ENCODE results near the gene NUDT7.
A peak's percentile ranks its signal among the peaks of the same experiment; 100 is the strongest.

Gene NUDT7

GRCh38 chr16:77729951-77730350 is 7.6 kb downstream of the NUDT7 start:
- no peak for DNase-seq

- peak; percentile 38 to 62 (median 56) for DNase-seq
Observed at GRCh38 chr16:77732241-77732946, 10.1 kb downstream of the NUDT7 start.

GRCh38 chr16:77736879-77737278 is 14.6 kb downstream of the NUDT7 start:
- no peak for DNase-seq

DNA sequence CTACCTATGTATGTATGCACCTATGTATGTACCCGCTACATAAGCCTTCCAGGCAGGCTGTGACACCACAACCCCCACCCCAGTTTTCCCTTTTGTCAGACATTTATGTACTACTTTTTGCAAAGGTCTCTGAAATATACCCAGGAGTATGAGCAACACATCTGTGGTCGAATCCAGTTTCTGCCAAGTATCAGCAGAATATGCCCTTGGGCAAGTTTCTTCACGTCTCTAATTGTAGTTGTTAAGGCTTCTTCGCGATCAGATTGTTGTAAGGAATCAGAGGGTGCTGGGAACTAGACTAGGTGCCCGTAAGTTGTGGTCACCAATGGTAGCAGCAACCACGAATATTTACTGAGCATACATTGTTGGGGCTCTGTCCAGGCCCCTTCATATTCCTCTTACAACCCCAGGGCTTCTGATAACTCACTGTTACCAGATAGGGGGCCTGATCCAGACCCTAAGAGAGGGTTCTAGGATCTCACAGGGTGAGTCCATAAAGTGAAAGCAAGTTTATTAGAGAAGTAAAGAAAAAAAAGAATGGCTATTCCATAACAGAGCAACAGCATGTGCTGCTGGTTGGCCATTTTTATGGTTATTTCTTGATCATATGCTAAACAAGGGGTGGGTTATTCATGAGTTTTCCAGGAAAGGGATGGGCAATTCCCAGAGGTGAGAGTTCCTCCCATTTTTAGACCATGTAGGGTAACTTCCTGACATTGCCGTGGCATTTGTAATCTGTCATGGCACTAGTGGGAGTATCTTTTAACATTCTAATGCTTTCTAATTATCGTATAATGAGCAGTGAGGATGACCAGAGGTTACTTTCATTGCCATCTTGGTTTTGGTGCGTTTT is 16.6 kb downstream of the NUDT7 start:
- no peak for DNase-seq

DNA sequence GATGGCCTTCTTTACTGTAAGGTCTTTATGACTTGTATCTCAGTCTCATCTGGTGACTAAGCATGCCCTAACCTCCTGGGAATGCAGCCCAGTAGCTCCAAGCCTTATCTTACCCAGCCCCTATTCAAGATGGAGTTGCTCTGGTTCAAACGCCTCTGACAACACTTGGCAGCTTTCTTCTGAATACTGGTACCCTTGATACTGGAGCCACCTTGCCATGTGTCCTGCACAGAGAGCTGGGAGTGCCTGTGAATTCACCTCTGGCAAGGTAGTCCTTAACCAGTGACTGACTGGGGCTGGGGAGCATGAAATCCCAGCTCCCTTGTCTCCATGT is 17.2 kb downstream of the NUDT7 start:
- DNase-seq = no peak

GRCh38 chr16:77744141-77744540 is 21.8 kb downstream of the NUDT7 start:
- DNase-seq = no peak

- no peak for DNase-seq
Observed at GRCh38 chr16:77745972-77746371, 23.7 kb downstream of the NUDT7 start.

- DNase-seq = no peak
Observed at GRCh38 chr16:77748421-77749005, 26.2 kb downstream of the NUDT7 start.

DNA sequence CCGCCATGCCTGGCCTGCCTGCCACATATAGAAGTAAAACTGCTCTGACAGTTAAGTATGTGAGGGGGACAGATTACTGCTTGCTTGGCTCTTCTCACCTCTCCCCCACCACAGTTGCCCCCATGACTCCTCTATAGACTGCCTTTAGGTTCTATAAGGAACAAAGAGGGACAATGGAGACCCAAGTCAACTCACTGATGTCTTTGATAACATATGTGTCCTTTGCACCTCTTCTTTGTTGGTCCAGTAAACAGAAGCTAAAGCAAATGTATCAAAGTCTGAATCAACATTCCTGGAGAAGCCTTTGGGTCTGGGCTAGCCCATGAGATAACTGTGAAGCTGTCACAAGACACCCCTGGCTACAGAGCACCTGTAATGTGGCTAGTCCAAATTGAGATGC is 27.1 kb downstream of the NUDT7 start:
- no peak for DNase-seq

- no peak for DNase-seq
Observed at GRCh38 chr16:77758046-77758445, 35.7 kb downstream of the NUDT7 start.

- DNase-seq = no peak
Observed at GRCh38 chr16:77758508-77758907, 36.2 kb downstream of the NUDT7 start.

DNA sequence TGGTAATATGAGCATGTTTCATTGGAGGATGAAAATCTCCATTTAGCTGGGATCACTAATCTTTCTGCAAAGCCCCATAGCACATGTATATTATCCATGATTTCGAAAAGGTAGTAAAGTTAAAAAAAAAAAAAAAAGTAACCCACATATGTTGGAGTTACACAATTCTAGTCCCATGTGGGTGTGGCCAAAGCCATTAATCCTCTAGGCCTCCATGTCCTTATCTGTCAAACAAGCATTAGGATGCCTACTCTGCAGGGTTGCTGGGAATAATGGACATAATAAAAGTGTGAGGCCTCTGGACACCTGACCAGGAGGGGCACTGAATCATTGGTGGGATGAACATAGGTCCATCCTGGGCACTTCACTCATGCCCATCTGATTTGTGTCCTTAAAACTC is 36.9 kb downstream of the NUDT7 start:
- DNase-seq = no peak

GRCh38 chr16:77759821-77760220 is 37.5 kb downstream of the NUDT7 start:
- DNase-seq = no peak

DNA sequence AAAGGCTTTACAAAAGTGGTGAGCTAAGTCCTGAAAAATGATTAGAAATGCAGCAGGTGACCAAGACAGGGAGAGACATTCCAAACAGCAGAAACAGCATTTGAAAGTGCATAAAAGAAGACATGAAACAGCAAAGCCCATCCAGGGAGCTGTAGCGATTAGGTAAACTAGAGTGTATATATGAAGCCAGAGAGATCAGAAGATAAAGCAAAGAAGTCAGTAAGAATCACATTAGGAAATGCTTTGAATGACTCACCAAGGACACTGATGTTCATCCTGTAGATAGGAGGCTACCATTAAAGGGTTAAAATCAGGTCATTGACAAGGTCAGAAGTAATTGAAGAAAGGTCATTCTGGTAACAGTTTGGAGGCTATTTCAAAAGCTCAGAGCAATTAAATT is 38.5 kb downstream of the NUDT7 start:
- no peak for DNase-seq

DNA sequence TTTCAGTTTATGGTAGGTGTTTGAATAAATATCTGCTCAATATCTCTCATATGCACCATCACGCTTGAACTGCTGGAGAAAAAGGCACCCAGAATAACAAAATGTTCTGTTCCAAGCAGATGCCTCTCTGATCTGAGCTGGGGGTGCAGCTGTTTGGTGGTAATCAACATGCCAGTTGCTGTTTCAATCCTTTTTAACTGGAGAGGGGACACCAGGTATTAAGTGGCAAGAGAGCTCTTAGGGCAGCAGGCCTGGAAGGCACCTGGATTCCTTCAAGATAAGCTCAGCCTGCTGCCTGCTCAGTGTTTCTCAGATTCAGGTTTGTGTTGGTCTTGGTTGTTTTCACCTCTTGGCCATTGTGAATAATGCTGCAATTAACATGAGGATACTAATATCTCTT is 38.9 kb downstream of the NUDT7 start:
- no peak for DNase-seq

- DNase-seq = no peak
Observed at GRCh38 chr16:77762262-77762661, 39.9 kb downstream of the NUDT7 start.

DNA sequence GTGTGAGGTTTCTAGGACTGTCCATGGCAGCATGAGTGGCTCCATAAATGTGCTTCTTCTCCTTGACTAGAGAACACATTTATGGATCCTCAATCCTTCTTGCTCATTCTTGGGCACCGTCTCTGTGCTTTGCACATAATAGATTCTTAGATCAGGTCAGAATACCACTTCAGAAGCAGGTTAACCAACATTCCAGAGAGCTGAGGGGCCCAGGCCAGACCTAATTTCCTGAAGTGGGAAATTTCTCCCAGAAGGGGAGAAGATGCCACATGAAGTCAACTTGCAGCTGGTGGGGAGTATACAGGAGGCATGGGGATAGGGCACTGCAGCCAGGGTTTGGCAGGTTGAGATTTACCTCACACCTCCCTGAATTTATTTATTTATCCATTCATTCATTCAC is 41.7 kb downstream of the NUDT7 start:
- DNase-seq = no peak

GRCh38 chr16:77767211-77767610 is 44.9 kb downstream of the NUDT7 start:
- DNase-seq = no peak

- no peak for DNase-seq
Observed at GRCh38 chr16:77767826-77768225, 45.5 kb downstream of the NUDT7 start.

DNA sequence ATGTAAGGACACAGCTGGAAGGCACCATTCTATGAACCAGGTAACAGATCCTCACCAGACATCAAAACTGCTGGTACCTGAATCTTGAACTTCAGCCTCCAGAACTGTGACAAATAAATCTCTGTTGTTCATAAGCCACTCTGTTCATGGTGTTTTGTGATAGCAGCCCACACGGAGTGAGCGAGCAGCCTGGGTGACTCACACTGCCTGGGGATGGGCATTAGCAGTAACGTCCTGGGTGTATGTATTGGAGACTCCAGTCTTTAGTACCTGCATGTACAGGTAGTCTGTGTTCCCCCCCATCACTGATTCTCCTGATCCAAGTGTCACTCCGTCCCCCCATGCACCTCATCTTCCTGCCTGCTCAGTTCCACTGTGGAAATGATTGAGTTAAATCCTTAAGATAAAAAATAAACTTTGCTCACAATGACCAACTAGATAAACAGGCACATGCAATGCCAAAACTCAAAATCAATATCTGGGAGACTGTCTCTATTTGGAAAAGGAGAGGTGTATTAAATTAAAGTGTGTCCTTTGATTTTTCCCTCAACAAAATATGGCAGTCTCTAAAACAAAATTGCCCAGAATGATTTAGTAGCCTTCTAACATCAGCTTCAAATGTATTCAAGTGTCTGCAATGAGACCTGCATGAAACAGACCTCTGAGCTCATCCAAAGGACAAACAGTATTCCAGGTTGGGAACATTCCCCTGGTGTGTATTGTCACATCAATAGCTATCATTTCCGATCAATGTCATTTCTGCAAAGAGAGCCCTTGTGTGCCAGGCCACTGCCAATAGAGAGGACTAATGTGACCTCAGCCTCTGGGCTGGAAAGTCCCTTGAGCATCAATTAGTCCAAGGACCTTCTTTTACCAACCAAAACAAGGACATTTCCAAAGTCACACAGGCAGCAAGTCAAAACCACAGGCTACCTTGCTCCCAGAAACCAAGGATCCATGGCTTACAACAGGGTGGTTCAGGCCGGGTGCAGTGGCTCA is 53.9 kb downstream of the NUDT7 start:
- no peak for DNase-seq

- DNase-seq = no peak
Observed at GRCh38 chr16:77777745-77778144, 55.4 kb downstream of the NUDT7 start.

DNA sequence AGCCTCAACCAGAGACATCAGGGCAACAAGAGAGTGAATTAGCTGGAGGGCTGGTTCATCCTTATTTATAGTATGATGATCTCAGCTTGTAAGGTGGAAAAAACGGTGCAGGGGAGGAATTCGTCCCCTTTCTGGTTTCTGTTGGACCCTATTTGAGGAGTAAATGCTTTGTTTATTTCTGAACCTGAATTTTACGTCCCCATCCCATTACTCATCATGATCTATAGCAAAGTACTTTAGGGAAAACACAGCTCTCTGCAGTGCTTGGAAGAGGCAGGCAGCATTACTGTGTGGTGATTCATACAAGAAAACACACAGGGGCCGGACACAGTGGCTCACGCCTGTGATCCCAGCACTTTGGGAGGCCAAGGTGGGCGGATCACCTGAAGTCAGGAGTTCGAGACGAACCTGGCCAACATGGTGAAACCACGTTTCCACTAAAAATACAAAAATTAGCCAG is 58.1 kb downstream of the NUDT7 start:
- no peak for DNase-seq

DNA sequence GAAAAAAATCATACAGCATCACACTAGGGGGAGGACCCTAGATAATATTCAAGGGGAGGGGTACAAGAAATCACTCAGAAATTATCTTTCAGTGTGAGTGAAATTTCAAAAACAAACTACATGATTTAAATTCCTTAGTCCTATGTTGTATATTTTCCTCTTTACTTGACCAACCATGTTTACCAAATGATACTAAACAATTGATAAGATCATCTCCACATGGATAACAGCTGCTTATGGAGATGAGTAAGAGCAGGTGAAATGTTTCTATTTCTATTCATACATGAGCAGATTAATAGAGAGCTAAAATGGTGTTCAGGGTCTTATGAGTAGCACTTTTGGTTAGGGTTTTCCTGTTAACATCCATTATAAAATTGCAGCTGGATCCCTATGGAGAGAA is 58.8 kb downstream of the NUDT7 start:
- no peak for DNase-seq
